Measurements from ENCODE around the gene SPAAR.
"Not testable (repeated sequence)": the region's sequence is repeated elsewhere in the genome, so short reads cannot be mapped to it uniquely, and the experiment has no call there.

SPAAR gene

DNA sequence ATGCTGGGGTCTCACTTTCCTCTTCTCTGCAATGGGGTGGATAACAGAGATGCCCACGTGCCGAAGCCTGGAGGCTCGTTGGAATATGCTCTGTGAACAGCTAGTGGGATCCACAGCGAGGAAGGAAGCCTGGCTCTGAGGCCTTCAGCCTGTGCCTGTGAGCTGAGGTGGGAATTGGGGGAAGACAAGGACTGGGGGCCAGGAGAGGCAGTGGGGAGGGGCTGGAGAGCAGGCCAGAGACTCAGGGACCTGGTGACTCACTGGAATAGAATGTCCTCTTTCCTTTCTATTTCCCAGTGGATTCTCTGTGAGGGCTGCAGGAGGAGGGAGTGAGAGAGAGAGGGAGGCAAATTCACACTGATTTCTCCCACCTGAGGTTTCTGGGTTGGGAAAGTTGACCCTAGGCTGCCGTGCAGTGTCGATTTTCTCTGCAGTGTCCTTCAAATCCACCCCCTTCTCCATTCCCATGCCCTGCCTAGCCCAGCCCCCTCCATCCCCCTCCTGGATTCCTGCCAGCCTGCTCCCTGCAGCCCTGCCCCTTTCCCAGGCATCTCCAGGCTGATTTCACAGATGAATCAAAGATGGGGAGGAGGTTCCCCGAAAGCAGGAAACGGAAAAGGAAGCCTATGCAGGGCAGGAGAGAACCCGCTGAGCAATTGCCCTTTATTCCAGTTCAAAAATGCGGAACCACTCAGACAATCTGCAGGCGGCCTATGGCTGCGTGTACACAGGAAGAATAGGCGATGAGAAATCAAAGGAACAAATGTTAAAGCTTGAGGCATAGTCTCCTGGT, 1.4 kb upstream of the SPAAR start:
- TF ChIP-seq CTCF (IDR thresholded peaks at IDR 0.05; ENCODE audit: low read length, missing control alignments) = no peak
- DNase-seq (ENCODE audit: low read depth) = peak; percentile 94
- H3K4me3 ChIP-seq (replicated peaks; ENCODE audit: low read depth, low read length) = peak overlapping the region; percentile 33

GRCh38 chr9:35908504-35909125, 675 bp upstream of the SPAAR start:
- H3K4me3 ChIP-seq (replicated peaks; ENCODE audit: low read depth, low read length) = no peak overlapping the region

GRCh38 chr9:35909687-35910612, 660 bp downstream of the SPAAR start:
- no peak overlapping the region for H3K4me3 ChIP-seq (replicated peaks; ENCODE audit: low read depth, low read length)
- TF ChIP-seq CTCF (IDR thresholded peaks at IDR 0.05; ENCODE audit: low read length, missing control alignments) = no peak
- no peak for DNase-seq (ENCODE audit: low read depth)

More at GRCh38 chr9:35908504-35909125, 675 bp upstream of the SPAAR start:
- TF ChIP-seq CTCF (IDR thresholded peaks at IDR 0.05; ENCODE audit: low read length, missing control alignments) = no peak
- DNase-seq (ENCODE audit: low read depth) = no peak

GRCh38 chr9:35910613-35911359, 1.5 kb downstream of the SPAAR start:
- no peak overlapping the region for H3K4me3 ChIP-seq (replicated peaks; ENCODE audit: low read depth, low read length)
- DNase-seq (ENCODE audit: low read depth) = peak; percentile 82
- peak; percentile 66 for TF ChIP-seq CTCF (IDR thresholded peaks at IDR 0.05; ENCODE audit: low read length, missing control alignments)

DNA sequence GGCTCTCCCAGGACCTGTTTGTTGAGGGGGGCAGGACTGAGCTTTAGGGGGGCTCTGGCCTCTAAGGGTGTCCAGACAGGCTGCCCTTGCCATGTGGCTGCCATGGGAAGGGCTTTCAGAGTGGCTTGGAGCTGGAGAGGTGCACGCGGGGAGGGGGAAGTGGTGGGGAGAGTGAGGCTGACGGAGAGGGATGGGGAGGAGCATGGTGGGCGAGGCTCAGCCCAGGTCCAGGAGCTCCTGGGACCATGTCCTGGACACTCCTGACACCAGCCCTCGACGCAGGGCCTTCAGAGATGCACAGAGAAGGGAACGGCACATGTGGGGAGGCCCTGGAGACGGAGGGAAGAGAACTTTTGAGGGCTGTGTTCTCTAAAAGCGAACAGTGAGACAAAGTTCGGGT, 2.4 kb downstream of the SPAAR start:
- no peak overlapping the region for H3K4me3 ChIP-seq (replicated peaks; ENCODE audit: low read depth, low read length)
- no peak for TF ChIP-seq CTCF (IDR thresholded peaks at IDR 0.05; ENCODE audit: low read length, missing control alignments)
- no peak for DNase-seq (ENCODE audit: low read depth)

GRCh38 chr9:35912791-35913400, 3.6 kb downstream of the SPAAR start:
- no peak overlapping the region for H3K4me3 ChIP-seq (replicated peaks; ENCODE audit: low read depth, low read length)
- no peak for DNase-seq (ENCODE audit: low read depth)
- no peak for TF ChIP-seq CTCF (IDR thresholded peaks at IDR 0.05; ENCODE audit: low read length, missing control alignments)

DNA sequence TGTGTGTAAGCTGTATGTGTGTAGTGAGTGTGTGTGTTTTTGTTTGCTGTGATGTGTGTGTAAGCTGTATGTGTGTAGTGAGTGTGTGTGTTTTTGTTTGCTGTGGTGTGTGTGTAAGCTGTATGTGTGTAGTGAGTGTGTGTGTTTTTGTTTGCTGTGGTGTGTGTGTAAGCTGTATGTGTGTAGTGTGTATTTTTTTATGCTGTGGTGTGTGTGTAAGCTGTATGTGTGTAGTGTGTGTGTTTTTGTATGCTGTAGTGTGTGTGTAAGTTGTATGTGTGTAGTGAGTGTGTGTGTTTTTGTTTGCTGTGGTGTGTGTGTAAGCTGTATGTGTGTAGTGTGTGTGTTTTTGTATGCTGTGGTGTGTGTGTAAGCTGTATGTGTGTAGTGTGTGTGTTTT, 4.1 kb downstream of the SPAAR start:
- DNase-seq (ENCODE audit: low read depth); H3K4me3 ChIP-seq (replicated peaks; ENCODE audit: low read depth, low read length): not testable (repeated sequence)
